ENCODE results near the gene CYP4F8.

GRCh38 chr19:15612342-15612741 is 2.7 kb upstream of the CYP4F8 start:
- TF ChIP-seq POLR2A (IDR thresholded peaks at IDR 0.05) (no peak), EP300 (IDR thresholded peaks at IDR 0.05) (no peak), POLR2AphosphoS5 (IDR thresholded peaks at IDR 0.05) (no peak)
- TF ChIP-seq, protein P1, sequence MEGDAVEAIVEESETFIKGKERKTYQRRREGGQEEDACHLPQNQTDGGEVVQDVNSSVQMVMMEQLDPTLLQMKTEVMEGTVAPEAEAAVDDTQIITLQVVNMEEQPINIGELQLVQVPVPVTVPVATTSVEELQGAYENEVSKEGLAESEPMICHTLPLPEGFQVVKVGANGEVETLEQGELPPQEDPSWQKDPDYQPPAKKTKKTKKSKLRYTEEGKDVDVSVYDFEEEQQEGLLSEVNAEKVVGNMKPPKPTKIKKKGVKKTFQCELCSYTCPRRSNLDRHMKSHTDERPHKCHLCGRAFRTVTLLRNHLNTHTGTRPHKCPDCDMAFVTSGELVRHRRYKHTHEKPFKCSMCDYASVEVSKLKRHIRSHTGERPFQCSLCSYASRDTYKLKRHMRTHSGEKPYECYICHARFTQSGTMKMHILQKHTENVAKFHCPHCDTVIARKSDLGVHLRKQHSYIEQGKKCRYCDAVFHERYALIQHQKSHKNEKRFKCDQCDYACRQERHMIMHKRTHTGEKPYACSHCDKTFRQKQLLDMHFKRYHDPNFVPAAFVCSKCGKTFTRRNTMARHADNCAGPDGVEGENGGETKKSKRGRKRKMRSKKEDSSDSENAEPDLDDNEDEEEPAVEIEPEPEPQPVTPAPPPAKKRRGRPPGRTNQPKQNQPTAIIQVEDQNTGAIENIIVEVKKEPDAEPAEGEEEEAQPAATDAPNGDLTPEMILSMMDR (IDR thresholded peaks at IDR 0.05), result no peak

All from upper lobe of left lung (tissue), 4 donors.